Stimulated activated naive CD4-positive, alpha-beta T cell treated with Interleukin-2 at 50 U/mL for 16 hours (primary cell): ENCODE data around the gene PRIM1.
"Not testable (repeated sequence)": the region's sequence is repeated elsewhere in the genome, so short reads cannot be mapped to it uniquely, and the experiment has no call there.

Source experiments
- DNase-seq: peaks from one replicate; lab custom pipeline; 2025; lab: John Stamatoyannopoulos, UW

The PRIM1 gene

DNA sequence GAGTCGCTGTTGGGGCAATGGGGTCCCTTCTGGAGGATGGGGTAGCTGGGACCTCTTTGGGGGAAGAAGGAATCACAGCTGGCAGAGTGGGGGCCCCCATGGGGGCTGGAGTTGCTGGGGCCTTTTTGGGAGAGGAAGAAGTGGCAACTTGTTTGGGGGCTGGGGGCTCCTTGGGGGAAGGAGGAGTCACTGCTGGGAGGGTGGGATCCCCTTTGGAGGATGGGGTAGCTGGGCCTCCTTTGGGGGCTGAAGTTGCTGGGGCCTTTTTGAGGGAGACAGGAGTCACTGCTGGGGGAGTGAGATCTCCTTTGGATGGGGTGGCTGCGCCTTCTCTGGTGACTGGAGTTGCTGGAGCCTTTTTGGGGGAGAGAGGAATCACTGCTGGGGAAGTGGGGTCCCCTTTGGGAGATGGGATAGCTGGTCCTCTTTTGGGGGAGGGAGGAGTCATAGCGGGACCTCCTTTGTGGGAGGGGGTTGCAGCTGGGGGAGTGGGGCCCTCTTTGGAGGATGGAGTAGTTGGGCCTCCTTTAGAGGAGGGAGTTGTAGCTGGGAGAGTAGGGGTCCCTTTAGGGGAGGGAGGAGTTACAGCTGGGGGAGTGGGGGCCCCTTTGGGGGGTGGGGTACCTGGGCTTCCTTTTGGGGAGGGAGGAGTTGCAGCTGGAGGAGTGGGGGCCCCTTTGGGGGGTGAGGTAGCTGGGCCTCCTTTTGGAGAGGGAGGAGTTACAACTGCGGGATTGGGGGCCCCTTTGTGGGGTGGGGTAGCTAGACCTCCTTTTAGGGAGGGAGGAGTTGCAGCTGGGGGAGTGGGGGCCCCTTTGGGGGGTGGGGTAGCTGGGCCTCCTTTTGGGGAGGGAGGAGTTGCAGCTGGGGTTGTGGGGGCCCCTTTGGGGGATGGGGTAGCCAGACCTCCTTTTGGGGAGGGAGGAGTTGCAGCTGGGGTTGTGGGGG is 34.9 kb downstream of the PRIM1 start:
- DNase-seq, result no peak

DNA sequence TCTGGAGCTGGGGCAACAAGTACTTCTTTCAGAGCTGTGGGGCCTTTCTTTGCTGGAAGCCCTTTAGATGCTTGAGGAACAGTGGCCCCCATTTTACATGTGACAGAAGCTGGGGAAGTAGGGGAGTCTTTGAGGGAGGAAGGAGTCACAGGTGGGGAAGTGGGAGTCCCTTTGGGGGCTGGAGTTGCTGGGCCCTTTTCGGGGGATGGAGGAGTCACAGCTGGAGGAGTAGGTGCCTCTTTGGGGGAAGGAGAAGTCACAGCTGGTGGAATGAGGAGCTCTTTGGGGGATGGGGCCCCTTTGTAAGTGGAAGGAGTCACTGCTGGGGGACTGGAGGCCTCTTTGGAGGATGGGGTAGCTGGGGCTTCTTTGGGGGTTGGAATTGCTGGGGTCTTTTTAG is 35.7 kb downstream of the PRIM1 start:
- DNase-seq, result no peak

DNA sequence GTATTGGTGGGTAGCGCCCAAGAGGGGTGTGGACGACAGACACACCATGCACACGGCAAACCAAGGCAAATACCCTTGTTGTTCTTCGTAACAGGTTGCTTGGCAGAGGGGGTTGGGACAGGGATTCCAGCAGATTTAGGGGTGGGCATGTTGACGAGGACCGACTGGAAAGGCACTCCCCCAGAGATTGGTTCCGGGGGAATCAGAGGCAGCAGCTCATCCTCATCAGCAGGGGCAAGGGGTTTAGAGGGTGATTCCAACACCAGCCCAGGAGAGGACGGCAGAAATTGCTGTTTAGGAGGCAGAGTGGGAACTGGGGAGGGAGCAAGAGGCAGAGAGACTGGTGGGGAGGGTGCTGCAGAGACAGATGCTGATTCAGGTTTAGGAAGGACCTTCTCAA is 36.3 kb downstream of the PRIM1 start:
- no peak for DNase-seq

- DNase-seq, result no peak
Observed at GRCh38 chr12:56714431-56714929, 37.6 kb downstream of the PRIM1 start.

DNA sequence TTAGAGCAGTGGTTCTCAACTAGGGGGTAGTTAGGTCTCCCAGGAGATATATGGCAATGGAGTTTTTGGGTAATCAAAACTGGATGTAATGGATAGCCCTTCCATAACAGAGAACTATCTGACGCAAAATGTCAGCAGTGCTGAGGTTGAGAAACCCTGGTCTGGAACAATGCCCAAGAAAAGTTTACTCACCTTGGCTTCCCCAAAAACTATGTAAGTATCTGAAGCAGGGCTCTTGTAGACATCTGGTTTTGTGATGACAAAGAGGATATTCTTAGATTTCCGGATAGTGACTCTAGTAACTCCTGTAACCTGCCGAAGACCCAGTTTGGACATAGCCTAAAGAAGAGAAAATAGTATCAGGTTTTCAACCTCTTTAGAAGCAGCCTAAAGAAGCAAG is 38.8 kb downstream of the PRIM1 start:
- DNase-seq, result no peak

DNA sequence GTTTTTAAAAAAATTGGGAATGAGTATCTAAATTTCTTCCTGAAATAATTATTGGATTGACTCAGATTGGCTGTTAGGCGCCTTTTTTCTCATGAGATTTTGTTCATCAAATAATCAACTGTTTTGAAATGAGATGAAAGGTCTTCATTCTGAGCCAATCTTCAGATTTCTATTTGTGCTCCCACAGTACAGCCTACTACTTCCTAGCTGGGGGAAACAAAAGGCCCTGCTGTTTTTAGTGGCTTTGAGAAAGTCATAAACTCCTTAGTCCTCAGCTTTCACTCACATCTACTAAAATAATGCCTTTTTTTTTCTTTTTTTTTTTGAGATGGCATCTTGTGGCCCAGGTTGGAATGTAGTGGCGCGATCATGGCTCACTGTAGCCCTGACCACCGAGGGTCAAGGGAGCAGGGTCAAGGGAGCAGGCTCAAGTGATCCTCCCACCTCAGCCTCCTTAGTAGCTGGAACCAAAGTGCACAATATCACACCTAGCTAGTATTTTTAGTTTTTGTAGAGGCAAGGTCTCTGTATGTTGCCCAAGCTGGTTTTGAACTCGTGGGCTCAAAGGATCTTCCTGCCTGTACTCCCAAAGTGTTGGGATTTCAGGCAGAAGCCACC is 42.3 kb downstream of the PRIM1 start:
- DNase-seq, result no peak

DNA sequence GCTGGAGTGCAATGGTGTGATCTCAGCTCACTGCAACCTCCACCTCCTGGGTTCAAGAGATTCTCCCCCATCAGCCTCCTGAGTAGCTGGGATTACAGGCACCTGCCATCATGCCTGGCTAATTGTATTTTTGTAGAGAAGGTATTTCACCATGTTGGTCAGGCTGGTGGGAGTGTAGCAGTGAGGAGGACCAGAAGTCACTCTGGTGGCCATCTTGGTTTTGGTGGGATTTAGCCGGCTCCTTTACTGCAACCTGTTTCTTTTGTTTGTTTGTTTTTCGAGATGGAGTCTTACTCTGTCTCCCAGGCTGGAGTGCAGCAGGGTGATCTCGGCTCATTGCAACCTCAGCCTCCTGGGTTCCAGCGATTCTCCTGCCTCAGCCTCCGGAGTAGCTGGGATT is 47.6 kb downstream of the PRIM1 start:
- not testable (repeated sequence) for DNase-seq

DNA sequence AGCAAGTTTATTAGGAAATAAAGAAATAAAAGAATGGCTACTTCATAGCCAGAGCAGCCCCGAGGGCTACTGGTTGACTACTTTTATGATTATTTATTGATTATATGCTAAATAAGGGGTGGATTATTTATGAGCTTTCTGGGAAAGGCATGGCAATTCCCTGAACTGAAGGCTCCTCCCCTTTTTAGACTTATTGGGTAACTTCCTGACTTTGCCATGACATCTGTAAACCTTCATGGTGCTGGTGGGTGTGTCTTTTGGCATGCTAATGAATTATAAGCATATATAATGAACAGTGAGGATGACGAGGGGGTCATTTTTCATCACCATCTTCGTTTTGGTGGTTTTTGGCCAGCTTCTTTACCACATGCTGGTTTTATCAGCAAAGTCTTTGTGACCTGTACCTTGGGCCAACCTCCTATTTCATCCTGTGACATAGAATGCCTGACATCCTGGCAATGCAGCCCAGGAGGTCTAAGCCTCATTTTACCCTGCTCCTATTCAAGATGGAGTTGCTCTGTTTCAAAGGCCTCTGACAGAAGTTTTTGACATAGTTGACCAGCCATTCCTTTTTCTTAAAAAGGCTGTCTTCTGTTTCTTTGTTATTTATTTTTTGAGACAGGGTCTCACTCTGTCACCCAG is 53.0 kb downstream of the PRIM1 start:
- DNase-seq, result no peak

- DNase-seq, result no peak
Observed at GRCh38 chr12:56695327-56696101, 56.6 kb downstream of the PRIM1 start.

DNA sequence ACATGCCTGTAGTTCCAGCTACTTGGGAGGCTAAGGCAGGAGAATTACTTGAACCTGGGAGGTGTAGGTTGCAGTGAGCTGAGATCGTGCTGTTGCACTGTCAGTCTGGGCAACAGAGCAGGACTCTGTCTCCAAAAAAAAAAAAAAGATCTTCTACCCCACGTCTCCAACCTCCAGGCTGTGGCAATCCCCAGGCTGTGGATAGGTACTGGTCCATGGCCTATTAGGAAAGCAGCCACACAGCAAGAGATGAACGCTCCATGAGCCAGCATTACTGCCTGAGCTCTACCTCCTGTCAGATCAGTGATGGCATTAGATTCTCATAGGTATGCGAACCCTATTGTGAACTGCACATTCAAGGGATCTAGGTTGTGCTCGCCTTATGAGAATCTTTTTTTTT is 58.0 kb downstream of the PRIM1 start:
- no peak for DNase-seq

GRCh38 chr12:56688846-56689109 is 63.3 kb downstream of the PRIM1 start:
- no peak for DNase-seq

GRCh38 chr12:56688129-56688845 is 63.8 kb downstream of the PRIM1 start, which contains the start of gene PTGES3:
TSS of gene PTGES3 (minus strand) at chr12:56688284. CDS start at chr12:56687999, 285 bp downstream.
- peak; percentile 98 for DNase-seq

GRCh38 chr12:56687223-56688128 is 64.6 kb downstream of the PRIM1 start:
- DNase-seq, result peak; percentile 60

GRCh38 chr12:56684745-56685359 is 67.3 kb downstream of the PRIM1 start:
- DNase-seq, result no peak

DNA sequence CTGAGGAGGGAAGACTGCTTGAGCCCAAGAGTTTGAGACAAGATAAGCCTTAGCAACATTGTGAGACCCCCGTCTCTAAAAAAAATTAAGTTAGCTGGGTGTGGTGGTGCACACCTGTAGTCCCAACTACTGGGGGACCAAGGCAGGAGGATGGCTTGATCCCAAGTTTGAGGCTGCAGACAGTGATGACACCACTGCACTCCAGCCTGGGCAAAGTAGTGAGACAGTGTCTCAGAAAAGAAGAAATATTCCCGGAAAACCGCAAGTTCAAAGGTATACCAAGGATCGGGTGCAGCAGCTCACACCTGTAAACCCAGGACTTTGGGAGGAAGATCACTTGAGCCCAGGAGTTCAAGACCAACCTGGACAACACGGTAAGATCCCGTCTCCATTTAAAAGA is 69.8 kb downstream of the PRIM1 start:
- DNase-seq, result no peak
